GM10266 (cell line): ENCODE measurements around the gene PIP5KL1.

Experiments
- DNase-seq: peaks from one replicate; pipeline ENCODE4 v3.0.0; 2012; ENCODE audit errors: extremely low spot score
- TF ChIP-seq, protein P1 (sequence below): IDR thresholded peaks from 2 replicates; pipeline ENCODE4 v1.5.1; 2012; ENCODE audit warnings: mild to moderate bottlenecking, low read depth; ENCODE audit not compliant: control insufficient read depth, insufficient read depth; ENCODE audit errors: missing control alignments

Gene PIP5KL1

GRCh38 chr9:127965953-127966352 is 35.4 kb upstream of the PIP5KL1 start:
- no peak for DNase-seq
- TF ChIP-seq, protein P1, sequence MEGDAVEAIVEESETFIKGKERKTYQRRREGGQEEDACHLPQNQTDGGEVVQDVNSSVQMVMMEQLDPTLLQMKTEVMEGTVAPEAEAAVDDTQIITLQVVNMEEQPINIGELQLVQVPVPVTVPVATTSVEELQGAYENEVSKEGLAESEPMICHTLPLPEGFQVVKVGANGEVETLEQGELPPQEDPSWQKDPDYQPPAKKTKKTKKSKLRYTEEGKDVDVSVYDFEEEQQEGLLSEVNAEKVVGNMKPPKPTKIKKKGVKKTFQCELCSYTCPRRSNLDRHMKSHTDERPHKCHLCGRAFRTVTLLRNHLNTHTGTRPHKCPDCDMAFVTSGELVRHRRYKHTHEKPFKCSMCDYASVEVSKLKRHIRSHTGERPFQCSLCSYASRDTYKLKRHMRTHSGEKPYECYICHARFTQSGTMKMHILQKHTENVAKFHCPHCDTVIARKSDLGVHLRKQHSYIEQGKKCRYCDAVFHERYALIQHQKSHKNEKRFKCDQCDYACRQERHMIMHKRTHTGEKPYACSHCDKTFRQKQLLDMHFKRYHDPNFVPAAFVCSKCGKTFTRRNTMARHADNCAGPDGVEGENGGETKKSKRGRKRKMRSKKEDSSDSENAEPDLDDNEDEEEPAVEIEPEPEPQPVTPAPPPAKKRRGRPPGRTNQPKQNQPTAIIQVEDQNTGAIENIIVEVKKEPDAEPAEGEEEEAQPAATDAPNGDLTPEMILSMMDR = no peak

DNA sequence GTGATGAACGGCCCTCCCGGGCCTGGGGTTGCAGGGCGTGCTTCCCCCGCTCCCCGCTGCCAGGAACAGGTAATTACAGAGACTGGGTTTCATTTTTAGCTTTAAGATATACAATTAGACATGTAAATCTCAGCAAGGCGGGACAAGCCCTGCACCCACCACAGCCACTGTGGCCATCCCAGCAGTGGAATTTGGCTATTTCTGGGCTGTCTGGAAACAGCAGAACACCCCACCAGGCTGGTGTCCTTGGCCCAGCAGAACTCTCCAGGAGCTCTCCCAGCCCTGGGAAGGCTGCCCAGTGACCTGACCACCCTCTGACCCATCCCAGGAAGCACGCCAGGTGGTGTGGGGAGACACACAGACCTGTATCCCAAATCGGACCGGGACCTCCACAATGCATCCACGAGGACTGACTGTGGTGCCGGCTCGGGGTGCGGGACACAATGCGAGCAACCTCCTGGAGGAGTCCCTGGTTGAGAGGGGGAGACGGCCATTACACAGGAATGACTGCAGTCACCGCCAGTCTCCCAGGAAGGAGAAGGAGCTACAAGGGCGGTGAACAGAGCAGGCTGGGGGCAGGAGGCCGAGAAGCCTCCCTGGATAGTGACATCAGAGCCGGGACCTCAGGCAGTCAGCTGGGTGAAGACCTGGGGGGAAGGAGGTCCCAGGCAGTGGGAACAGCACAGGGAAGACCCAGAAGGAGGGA is 32.9 kb upstream of the PIP5KL1 start:
- TF ChIP-seq, protein P1 = no peak

DNA sequence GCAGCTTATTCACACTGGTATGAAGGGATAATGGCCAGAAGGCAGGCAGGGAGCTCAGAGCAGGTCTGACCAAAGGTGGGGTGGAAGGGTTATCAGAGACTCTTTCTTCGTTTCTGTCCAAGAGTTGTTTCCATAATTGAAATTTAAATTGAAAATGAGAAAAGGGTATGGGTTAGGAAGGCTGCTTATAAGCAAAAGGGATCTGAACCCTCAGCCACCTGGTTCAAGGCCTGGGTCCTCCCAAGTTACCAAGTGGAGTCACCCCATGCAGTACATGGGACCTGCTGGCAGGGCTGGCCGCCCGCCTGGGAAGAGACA is 32.4 kb upstream of the PIP5KL1 start:
- TF ChIP-seq, protein P1 = no peak
- DNase-seq = no peak

More for the DNA sequence above, 32.9 kb upstream of the PIP5KL1 start:
- DNase-seq = no peak

DNA sequence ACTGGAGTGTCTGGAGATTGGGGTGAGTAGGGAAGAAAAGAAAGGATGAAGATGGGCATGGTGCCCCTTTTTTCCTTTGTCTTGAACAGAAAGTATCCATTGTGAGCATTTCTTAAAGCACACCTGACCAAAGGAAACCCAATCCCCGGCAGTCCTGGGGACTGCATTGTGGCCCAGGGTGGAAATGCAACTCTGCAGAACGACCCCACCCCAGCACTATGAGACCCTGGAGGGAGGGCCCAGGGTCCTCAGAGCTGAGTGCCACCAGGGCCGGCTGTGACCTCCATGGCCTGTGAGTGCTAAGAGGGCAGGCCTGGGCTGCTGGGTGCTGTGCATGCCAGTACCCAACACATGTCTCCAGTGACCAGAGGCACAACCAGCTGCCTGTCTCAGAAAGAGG is 31.7 kb upstream of the PIP5KL1 start:
- DNase-seq = no peak
- TF ChIP-seq, protein P1 = no peak

GRCh38 chr9:127961613-127962155 is 31.1 kb upstream of the PIP5KL1 start:
- TF ChIP-seq, protein P1 = no peak
- DNase-seq = no peak

- TF ChIP-seq, protein P1 = no peak
- DNase-seq = no peak
Measured at GRCh38 chr9:127961155-127961490, 30.5 kb upstream of the PIP5KL1 start.

- TF ChIP-seq, protein P1 = no peak
- DNase-seq = no peak
Measured at GRCh38 chr9:127960410-127961154, 30.0 kb upstream of the PIP5KL1 start.
